Mononuclear cell (primary cell): ENCODE data around the gene STK25. TPM values are rescaled to one million over a fixed set of nuclear protein-coding genes. Genes with fewer than 3 reads are reported as not detected.
"Not testable (repeated sequence)": the region's sequence is repeated elsewhere in the genome, so short reads cannot be mapped to it uniquely, and the experiment has no call there.

Source experiments
- H3K27me3 ChIP-seq: 2 replicates; pipeline ENCODE4 v1.6.0; 2011; ENCODE audit warnings: low read length, control low read depth; ENCODE audit not compliant: insufficient read depth
- H3K4me1 ChIP-seq: 2 replicates; pipeline ENCODE4 v1.5.1; 2011; ENCODE audit warnings: mild to moderate bottlenecking, low read length, control low read depth; ENCODE audit not compliant: insufficient read depth
- H3K4me3 ChIP-seq: 2 replicates; pipeline ENCODE4 v1.5.1; 2011; ENCODE audit warnings: mild to moderate bottlenecking, low read length, moderate library complexity
- H3K9me3 ChIP-seq: 2 replicates; pipeline ENCODE4 v1.5.1; 2011; ENCODE audit warnings: low read depth, mild to moderate bottlenecking, control low read depth, low read length
- total RNA-seq: library from RNA; depleted of rRNA; stranded (reverse); fragments of >200 nt; gene quantifications from one replicate; pipeline ENCODE4 v1.2.3, GENCODE V29; 2012

The STK25 gene
- total RNA-seq, 1 donor = 59.9 TPM

DNA sequence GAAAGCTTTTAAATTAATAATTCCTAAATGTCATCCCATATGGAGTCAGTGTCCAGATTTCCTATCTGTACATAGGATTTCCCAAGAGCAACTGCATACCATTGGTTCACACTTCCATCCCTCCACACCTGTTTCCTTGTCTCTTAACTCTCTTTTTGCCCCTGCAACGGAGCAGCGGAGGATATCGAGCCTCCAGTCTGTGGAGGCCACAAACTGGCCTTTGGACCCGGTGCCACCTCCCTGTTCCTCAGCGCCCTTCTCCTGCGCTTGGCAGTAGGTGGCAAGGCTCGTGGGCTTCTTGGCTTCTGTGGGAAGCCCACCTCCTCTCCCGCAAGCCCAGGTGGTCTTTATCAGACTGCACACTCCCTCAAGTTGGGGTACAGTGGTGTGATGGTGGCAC lies 23.8 kb upstream of the STK25 start:
- no peak overlapping the region for H3K4me3 ChIP-seq
- H3K4me1 ChIP-seq = no peaks in the 10 kb centered on the region
- H3K9me3 ChIP-seq = no peaks in the 10 kb centered on the region
- no peaks in the 10 kb centered on the region for H3K27me3 ChIP-seq

DNA sequence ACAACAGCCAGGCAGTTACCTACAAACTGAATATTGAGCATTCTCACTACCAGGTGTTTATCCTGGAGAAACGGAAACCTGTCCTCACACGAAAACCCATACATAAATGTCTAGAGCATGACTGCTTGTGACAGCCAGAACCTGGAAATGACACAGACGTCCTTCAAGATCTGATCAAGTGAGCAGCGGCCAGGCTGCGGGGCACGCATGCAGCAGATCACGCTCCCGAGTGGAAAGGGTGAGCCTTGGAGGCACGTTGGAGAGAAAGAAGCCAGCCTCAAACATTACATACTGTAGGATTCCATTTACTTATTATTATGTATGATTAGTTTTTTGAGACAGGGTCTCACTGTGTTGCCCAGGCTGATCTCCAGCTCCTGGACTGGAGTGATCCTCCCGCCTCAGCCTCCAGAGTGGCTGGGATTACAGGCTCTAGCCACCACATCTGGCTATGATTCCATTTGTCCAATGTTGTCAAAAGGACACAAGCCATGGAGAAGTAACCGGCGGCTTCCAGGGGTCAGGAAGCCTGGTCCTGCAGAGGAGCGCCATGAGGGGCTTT lies 22.9 kb upstream of the STK25 start:
- no peaks in the 10 kb centered on the region for H3K27me3 ChIP-seq
- no peak overlapping the region for H3K4me3 ChIP-seq
- H3K4me1 ChIP-seq = no peaks in the 10 kb centered on the region
- H3K9me3 ChIP-seq = no peaks in the 10 kb centered on the region

DNA sequence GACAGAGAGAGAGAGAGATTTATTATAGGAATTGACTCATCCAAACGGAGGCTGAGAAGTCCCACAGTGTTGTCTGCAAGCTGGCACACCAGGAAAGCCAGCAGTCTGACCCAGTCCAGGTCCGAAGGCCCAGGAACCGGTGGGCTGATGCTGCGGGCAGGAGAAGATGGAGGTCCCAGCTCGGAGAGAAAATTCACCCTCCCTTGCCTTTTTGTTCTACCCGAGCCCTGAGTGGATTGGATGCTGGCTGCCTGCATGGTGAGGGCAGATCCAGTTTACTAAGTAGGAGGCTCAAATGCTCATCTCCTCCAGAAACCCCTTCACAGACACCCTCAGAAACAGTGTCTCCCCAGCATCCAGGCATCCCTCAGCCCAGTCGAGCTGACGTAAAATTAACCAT lies 22.2 kb upstream of the STK25 start:
- Histone ChIP-seq H3K9me3 (no peaks in the 10 kb centered on the region), H3K4me1 (no peaks in the 10 kb centered on the region), H3K27me3 (no peaks in the 10 kb centered on the region), H3K4me3 (no peak overlapping the region)

GRCh38 chr2:241525818-241526780 lies 17.7 kb upstream of the STK25 start:
- not testable (repeated sequence) for H3K4me1 ChIP-seq, H3K27me3 ChIP-seq, H3K9me3 ChIP-seq, H3K4me3 ChIP-seq

DNA sequence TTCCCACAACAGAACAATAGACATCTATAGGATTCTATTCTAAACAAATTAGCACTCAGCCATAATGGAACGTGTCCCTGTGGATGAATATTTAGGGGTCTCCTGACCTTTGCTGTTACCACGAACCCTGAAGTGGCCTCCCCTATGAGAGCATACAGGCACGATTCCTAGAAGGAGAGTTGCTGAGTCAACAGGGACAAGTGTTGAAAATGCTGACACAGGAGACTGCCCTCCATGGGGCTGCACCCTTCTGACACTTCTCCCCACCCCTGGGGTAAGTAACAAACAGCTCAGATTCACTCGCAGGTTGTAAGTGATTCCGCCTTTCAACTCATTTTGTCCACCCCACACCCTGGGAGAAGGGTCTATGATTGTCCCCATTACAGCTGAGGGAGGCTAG lies 14.1 kb upstream of the STK25 start:
- Histone ChIP-seq H3K4me3 (no peak overlapping the region), H3K9me3 (no peaks in the 10 kb centered on the region), H3K27me3 (no peaks in the 10 kb centered on the region), H3K4me1 (no peaks in the 10 kb centered on the region)

GRCh38 chr2:241519669-241520068 lies 11.3 kb upstream of the STK25 start:
- H3K27me3 ChIP-seq = no peaks in the 10 kb centered on the region
- H3K4me3 ChIP-seq = no peak overlapping the region
- no peaks in the 10 kb centered on the region for H3K9me3 ChIP-seq
- no peaks in the 10 kb centered on the region for H3K4me1 ChIP-seq

DNA sequence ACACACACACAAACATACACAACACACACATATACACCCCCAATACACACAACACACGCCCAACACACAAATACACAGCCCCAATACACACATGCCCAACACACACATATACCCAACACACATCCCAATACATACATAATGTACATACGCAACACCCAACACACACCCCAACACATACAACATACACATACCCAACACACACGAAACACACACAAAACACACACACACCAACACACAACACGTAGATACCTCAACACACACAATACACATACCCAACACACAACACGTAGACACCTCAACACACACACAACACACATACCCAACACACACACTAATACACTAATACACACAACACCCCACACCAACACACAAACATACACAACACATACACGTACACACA lies 8.9 kb upstream of the STK25 start:
- no peaks in the 10 kb centered on the region for H3K9me3 ChIP-seq
- no peak overlapping the region for H3K4me3 ChIP-seq
- H3K27me3 ChIP-seq = no peaks in the 10 kb centered on the region
- no peaks in the 10 kb centered on the region for H3K4me1 ChIP-seq

- Histone ChIP-seq H3K27me3 (no peaks in the 10 kb centered on the region), H3K9me3 (no peaks in the 10 kb centered on the region)
Measured at GRCh38 chr2:241516520-241516965, 8.2 kb upstream of the STK25 start.

DNA sequence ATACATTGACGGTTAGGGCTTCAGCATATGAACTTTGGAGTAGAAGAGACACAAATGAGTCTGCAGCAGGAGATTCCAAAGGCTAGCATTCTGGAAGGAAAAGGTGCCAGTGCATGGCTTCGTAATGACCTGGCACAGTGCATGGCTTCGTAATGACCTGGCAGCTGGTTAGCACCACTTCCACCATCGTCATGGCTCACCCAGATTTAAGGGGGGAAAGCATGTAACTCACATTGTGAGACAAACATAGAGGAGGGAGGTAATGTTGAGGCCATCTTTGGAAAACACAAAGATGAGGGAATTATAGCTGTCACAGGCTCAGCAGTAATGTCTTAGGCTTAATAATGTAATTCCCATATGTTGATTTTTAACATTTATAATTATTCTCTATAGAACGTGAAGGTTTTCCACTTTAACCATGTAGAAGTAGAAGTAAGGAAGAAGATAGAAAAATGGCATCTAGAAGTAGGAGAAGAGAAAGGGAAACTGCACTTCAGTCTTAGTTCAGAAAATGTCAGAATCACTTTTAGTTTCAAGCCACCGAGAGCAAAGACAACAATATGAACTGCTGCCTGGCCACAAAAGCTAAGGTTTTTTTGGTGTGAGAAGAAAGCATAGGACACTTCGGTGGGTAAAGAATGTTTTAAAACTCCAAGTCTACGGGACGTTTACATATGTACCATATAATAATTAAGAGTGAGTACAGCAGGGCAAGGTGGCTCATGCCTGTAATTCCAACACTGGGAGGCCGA lies 6.8 kb upstream of the STK25 start:
- Histone ChIP-seq H3K4me1 (no peaks in the 10 kb centered on the region), H3K9me3 (no peaks in the 10 kb centered on the region), H3K4me3 (no peak overlapping the region), H3K27me3 (no peaks in the 10 kb centered on the region)

More at GRCh38 chr2:241516520-241516965, 8.2 kb upstream of the STK25 start:
- Histone ChIP-seq H3K4me1 (no peaks in the 10 kb centered on the region), H3K4me3 (no peak overlapping the region)

- no peak overlapping the region for H3K4me3 ChIP-seq
- no peaks in the 10 kb centered on the region for H3K4me1 ChIP-seq
- no peaks in the 10 kb centered on the region for H3K9me3 ChIP-seq
- no peaks in the 10 kb centered on the region for H3K27me3 ChIP-seq
Measured at GRCh38 chr2:241514553-241514952, 6.2 kb upstream of the STK25 start.

DNA sequence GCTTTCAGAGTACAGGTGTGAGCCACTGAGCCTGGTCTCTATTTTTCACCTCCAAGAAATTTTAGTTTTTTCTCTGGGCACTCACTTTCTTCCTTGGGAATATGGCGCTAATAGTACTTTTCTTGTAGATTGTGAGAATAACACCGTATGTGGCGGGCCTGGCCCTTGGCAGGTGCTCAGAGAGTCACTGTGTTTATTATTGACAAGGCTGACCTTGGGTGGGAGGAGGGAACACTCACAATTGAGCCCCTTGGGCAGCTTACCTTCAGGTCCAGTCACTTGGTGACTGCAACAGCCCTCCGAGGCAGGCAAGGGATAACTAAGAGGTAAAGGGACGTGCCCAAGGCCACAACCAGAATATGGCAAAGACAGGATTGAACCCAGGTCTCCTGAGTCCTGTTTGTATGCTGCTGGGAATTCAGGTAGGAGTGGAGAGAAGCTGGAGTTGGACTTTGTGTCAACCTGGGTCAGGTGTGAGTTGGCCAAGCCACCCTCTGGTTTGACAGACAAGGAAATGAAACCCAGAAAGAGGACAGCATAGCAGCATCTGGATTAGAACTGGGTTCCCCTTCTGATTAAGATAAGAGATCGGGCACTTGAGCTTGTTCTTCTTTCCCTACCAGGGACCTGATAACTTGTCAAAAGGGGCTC lies 2.8 kb upstream of the STK25 start:
- Histone ChIP-seq H3K27me3 (no peaks in the 10 kb centered on the region), H3K4me1 (peaks cover 21% of the 10 kb centered on the region), H3K9me3 (no peaks in the 10 kb centered on the region), H3K4me3 (no peak overlapping the region)

GRCh38 chr2:241509155-241509784 lies 886 bp upstream of the STK25 start:
- Histone ChIP-seq H3K4me1 (peaks cover 21% of the 10 kb centered on the region), H3K27me3 (no peaks in the 10 kb centered on the region), H3K4me3 (peak overlapping the region; percentile 65), H3K9me3 (no peaks in the 10 kb centered on the region)

GRCh38 chr2:241507430-241508239 lies 749 bp downstream of the STK25 start:
- Histone ChIP-seq H3K4me3 (peak overlapping the region; percentile 65), H3K4me1 (peaks cover 21% of the 10 kb centered on the region), H3K9me3 (no peaks in the 10 kb centered on the region), H3K27me3 (no peaks in the 10 kb centered on the region)
